Activated CD8-positive, alpha-beta memory T cell treated with anti-CD3 and anti-CD28 coated beads, Interleukin-2, amount 50 U/mL, for 24 hours (primary cell): ENCODE results near the gene COL11A2.

Source experiments
- DNase-seq: peaks from one replicate; pipeline ENCODE4 v3.0.0-alpha.2; 2020; ENCODE audit errors: extremely low read depth

The COL11A2 gene

DNA sequence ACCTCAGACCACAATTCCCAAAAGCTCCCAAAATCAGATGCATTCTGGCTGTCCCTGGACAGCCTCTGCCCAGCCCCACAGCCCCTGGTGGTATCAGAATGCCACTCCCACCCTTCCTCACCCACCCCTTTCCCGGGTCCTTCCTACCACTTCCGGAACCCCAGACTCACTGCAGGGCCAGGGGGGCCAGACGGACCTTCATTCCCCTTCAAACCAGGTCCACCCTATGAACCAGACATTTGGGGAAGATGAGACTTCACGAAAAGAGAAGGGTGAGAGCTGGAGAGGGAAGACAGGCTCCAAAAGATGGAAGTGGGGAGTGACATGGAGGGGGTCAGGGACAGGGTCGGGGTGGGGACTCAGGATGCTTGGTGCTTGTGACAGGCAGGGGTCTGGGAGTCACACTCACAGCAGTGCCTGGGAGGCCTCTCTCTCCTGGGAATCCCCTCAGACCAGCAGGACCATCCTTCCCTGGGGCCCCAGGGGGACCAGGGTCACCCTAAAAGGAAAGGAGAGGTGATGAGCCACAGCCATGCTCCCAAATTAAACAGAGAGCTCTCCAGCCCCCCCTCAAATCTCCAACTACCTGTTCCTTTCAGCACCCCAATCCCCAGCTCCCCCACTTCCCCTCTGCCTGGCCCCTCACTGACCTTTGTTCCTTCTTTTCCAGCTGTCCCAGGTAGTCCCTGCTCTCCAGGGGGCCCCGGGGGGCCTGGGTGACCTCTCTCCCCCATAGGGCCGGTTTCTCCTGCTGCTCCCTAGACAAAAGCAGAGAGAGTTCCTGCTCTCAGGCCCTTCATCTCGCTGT, 20.2 kb downstream of the COL11A2 start:
- no peak for DNase-seq

DNA sequence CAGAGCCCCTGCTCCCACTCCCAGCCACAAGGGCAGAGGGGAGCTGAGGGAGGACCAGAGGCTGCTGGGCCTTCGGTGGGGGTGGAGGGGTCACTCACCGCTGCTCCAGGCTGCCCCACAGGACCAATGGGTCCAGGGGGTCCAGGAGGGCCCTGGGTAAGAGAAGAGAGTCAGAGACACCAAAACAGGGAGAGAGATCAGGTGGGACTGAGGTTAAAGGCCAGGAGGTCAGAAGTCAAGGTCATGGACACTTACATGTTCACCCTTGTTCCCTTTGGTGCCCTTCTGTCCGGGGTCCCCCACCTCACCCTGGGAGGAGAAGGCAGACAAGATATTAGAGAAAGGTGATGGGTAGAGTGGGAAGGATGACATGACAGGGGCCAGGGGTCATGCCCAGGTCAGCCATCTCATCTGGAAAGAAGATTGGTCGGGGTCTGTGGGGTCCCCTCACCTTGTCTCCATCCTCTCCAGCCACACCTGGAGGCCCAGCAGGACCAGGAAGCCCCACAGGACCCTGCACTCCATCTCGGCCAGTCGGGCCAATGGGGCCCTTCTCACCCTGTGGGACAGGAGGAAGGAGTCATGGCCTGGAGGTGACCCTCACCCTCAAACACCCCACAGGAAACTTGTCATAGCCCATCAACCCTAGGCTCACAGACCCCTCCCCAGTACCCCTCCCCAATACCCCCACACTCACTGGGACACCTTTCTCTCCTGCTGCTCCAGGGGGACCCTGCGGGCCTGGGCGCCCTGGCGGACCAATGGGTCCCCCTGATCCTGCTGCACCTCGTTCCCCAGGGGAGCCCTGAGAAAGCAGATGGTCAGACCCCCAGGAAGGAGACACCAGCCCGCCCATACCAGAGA, 21.0 kb downstream of the COL11A2 start:
- no peak for DNase-seq

DNA sequence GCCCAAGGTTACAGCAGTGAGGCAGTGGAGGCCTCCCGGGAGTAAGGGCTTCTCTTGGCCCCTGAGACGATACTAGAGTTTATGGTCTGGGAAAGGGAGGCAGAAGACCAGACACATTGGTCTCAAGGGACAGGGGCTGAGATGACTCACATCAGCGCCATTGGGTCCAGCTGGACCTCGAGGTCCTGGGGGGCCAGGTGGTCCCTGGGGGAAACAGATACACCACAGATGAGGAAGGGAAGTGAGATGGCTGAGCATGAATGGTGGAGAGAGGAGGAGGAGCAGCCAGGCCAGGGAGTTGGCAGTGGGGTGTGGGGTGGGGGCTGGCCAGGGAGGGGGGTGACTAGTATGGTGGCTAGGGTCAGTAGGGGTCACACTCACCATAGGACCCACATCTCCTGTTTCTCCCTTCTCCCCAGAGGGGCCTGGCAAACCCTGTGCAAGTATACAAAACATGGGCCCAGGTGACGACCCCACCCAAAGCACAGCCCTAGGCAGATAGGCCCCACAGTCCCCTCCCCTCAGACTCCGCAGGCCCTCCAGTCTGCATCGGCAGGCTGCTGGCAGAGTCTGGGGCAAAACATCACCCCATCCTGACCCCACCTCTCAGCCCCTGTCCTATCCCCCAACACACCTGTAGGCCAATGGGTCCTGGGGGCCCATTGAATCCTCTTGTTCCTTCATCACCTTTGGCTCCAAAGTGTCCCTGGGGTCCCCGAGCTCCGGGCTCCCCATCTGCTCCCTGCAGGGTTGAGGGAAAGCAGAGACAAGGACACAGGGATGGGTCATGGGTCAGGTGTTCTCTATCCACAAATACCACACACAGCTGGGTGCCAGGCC, 21.9 kb downstream of the COL11A2 start:
- no peak for DNase-seq

DNA sequence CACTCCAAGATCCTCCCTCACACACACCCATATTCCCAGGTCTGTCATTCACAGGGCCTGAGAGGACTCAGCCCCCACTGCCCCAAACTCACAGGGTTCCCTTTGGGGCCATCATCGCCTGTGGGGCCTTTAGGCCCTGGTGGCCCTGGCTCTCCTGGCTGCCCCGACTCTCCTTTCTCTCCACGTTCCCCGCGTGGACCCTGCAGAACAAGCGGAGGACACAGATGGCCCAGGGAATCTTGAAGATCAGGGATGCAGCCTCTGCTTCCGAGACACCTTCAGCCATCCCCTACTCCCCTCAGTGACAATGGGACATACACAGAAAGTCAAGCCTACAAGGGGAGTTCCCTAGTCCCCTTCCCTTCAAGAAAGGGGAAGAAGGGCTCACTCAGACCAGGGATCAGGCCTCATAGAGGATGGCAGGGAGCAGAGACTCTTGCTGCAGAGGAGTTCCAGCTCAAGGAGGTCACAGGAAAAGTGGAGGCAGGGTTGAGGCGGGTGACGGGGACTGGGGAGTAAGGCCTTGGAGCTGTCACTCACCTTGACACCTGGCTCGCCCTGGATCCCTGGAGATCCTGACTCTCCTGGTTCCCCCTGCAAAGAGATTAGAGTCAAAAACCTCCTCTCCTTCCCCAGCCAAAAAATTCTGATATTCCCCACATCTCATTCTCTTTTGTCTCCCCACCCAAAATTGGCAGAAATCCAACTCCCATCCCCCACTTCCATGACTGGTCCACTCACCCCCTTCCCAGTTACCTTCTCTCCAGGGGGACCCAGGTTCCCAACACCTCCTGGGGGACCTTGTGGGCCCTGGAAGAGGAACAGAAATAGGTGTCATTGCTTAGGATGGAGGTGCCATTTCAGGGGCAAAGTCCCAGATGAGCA, 22.7 kb downstream of the COL11A2 start:
- no peak for DNase-seq

DNA sequence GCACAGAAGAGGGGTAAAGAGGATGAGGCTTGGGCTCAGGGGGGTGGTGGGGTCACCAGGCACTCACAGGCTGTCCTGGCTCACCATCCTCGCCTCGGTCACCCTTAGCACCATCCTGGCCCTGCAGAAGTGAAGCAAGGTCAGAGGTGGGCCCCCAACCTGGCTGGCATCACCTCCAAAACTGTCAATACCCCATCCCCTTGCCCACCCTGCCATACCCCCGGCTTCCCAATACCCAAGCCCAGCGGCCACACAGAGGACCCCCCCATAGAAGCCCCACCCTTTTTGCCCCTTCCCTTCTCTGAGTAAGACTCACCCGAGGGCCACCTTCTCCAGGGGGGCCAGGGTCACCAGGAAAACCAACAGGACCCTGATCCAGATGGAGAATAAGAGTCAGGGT, 23.6 kb downstream of the COL11A2 start:
- DNase-seq, result no peak

DNA sequence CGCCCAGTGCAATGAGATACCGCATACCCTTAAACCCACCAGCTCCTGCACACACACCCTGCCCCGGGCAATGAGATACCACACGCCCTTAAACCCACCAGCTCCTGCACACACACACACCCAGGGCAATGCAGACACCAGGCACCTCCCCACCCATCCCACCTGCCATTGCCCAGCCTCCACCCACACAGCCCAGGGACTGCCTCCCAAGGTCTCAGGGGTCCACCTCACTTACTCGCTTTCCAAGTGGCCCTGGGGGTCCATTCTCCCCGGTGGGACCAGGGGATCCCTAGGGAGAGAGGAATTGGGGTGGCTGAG, 24.0 kb downstream of the COL11A2 start:
- DNase-seq, result no peak

DNA sequence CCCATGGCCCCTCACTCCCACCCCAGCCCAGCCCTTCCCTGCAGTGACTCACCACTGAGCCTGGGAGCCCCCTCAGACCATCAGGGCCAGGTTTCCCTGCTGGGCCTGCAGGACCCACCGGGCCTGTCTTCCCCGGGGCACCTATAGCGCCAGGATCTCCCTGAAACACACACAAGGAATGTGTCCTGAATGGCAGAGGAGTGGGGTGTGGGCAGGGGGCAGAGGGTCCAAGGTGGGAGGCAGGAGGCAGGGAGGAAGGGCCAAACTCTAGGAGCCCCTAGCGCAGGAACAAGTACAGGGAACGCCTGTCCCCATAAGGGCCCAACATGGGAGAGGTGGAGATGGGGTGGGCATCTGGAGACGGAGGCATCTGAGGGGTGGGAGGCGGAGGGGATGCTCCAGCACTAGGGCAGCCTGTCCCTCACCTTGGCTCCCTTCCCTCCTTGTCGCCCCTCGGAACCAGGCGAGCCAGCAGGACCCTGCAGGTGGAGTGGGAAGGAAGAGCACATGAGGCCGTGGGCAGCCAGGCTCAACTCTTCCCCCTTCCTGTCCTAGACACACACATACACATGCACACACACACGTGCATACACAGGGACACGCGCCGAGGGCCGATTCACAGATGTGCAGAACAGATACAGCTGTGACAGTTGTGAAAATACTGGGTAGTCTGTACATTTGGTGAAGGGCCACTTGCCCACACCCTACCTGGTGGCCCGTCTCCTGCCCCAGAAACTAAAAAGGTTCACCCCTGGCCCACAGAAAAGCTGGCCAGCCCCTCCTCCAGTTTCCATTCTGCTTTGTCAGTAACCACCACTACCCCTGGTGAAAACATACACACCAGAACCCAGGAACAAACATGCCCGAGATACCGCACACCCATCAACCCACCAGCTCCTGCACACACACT, 24.6 kb downstream of the COL11A2 start:
- DNase-seq, result no peak

DNA sequence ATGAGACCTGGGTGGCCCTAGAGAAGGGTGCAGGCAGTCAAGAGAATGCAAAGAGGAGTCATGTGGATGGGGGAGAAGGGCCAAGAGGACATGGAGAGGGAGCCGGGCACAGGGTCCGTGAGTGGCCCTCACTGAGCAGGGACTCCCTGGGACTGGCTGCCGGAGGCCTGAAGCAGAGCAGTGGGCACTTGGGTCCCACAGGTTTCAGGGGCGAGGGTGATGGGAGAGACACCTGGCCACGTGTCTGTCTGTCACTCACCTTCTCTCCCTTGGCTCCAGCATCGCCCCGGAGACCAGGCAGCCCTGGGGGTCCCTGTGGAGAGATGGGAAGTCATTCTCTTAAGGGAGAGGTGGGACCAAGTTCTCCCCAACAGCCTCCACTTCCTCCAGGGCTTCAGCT, 25.5 kb downstream of the COL11A2 start:
- no peak for DNase-seq

DNA sequence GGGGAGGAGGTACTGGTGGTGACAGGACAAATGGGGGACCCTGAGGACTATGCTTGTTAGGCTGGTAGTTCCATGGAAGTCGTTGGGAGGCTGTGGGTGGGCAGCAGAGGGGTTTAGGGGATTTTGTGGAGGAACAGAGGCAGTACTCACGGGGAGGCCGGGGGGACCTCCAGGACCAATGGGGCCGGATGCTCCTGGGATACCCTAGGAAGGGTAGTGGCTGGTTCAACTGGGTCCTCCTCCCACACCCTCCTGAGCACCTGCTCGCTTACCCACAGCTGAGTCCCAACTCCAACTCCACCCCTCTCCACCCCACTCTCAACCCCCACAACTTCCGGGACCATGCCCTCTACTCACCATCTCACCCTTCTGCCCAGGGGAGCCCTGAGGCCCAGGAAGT, 25.9 kb downstream of the COL11A2 start:
- no peak for DNase-seq

DNA sequence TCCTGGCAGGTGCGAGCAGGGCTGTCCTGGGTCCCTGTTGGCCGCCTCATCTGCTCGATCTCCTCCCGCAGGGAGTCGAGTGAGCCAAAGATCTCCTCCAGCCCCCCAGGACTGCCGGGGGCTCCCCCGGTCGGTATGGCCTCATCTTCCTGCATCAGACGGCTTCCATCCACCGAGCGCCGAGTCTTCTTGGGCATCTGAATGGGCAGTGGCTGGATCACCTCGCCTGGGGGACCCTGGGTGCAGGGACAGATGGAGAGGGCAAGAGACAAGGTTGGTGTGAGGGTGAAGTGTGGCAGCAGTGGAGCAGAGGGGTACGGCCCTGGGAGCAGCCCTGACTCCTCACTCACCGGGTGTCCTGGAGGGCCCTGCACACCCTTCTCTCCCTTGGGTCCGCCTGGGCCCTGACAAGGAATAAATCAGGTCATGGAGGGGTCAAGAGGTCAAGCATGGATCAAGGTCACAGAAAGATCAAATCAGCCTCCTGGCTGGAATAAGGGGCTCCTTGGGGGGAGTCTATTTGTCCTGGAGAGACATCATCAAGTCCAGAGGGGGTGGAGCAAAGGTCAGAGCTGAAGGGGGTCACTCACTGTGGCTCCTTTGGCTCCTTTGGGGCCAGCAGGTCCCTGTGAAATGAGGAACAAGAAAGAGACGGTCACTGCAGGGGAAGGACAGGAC, 26.5 kb downstream of the COL11A2 start:
- no peak for DNase-seq

DNA sequence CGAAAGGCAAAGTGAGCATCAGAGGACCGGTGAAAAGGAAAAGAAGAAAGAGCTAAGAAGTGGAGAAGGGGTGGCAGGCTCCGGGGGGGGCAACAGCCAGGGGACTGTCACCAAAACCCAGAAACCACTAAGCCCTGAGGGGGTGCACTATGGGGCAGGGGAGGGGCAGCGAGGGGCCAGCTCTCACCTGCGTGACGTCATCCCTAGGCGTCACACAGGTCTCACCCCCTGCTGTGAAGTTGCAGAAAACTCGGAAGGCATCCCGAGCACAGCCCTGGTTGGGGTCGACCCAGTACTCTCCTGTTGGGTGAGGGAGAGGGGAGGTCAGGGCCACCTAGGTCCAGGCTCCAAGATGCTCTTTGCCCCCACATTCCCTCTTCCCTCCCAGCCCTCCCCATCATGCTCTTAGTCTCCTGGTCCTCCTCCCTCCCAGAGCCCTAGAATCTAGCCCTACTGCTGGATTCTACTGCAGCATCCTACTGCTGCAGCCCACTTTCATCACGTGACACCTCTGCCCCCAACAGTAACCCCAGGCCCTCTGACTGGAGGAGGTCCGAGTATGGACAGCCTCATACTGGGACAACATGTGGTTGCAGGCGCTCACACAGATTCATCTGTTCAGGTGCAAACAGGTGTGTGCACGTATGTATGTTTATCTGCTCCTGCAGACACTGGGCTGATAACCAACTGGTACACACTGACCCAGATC, 27.4 kb downstream of the COL11A2 start:
- DNase-seq, result no peak

DNA sequence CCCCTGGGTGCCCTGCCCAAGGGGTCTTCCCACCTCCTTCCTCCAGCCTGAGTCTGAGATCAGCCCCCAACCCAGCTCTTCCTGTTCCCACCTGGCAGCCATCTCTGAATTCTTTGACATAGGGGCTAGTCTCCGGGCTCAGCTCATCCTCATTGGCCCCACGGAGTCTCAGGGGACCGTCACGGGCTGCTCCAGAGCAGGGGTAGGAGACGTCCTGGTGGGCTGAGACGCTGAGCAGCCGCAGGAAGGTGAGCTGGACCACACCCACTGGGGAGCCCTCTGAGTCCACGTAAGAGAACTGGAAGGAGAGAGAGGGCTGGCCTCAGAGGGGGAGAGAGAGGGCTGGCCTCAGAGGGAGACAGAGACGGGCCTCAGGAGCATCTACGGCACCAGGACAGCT, 28.1 kb downstream of the COL11A2 start:
- DNase-seq, result no peak

DNA sequence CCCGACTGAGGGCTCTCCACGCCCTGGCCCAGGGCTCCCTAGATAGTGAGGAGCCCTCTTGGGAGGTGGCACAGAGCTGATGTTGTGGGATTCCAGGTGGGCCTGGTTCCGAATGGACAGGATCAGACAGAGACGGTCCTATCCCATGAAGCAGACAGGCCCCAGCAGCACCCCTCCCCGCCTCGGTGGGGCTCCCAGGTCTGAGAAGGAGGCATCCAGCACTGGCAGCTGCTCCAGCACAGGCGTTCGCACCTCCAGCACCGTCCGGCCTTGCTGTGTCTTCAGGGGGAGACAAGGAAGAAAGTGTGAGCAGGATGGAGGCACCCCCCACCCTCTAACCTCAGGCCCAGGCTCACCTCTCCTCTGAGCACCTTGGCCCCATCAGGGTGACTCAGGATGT, 28.7 kb downstream of the COL11A2 start:
- no peak for DNase-seq

DNA sequence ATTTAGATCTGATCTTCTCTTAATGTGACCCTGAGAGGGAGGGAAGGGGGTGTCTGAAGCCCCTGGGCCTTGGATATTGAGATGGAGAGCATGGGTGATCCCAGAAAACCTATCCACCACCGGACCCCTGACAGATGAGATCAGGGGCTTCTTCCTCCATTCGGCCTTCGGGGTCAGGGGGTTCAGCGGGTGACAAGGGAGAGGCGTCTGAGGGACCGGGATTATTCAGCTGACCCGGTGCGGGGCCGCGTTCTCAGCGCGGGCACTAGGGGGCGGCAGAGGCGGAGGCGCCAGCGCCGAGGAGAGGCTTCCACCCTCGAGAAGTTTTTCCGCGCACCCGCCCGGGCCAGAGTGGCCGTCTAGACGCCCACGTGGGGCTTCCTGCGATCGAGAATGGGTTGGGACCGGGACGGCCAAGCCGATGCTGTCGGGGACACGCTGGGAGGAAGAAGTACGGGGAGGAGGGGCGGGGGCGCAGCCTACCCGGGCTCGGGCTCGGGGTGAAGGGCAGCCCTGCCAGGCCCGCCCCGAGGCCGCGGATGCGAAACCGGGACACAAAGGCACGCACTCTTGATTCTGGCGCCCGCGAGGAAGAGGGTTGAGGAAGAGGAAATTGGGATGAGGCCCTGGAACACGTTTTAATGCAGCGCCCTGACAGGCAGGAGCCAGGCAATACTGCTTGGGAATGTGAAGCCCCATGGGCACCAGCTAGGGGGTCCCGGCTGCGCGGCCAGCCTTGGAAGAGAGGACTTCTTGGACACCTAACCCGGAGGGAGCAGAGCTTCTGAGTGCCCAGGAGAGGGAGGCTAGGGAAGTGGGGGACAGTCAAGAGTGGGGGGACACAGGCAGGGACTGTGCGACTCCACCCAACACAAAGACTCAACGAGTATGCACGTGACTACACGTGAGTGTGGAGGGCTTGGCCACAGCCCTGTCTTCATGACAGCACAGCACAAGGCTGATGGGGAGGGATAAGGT, 30.6 kb downstream of the COL11A2 start:
- DNase-seq, result peak; percentile 31

DNA sequence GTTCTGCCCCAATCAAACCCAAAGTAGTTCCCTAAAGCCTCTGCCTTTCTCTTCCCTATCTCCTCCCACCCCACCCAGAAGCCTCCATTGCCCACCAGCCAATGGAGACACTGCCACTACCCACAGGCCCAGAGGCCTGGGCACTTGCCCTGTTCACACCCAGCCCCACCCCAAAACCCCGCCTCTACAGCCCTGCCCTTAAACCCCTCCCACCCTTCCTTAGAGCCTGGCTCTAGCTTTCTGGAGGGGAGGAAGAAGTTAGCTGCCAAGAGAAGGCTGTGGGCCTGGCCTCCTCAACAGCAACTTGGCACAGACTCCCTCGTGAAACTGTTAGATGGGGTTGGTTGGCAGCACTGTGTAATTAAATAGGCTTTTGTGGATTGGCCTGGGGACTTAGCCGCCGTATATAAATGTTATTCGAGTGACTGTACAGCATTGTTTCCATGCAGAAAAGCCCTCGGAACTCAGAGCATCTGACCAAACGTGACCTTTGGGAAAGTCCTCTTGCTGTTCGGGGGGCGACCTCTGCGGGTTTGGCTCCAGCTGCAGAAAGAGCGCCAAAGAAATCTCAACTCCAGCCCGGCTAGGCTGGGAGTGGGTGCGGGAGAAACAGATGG, 31.4 kb downstream of the COL11A2 start:
- DNase-seq, result no peak

DNA sequence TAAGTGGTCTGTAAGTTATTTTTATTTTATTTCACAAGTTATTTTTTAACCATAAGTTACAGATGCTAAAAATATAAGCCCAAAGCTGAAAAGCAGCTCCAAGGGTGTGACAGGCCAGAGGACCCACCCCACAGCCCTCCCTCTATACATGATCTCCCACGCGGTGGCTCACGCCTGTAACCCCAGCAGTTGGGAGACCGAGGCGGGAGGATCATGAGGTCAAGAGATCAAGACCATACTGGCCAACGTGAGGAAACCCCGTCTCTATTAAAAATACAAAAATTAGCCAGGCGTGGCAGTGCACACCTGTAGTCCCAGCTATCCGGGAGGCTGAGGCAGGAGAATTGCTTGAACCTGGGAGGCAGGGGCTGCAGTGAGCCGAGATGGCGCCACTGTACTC, 32.2 kb downstream of the COL11A2 start:
- no peak for DNase-seq

DNA sequence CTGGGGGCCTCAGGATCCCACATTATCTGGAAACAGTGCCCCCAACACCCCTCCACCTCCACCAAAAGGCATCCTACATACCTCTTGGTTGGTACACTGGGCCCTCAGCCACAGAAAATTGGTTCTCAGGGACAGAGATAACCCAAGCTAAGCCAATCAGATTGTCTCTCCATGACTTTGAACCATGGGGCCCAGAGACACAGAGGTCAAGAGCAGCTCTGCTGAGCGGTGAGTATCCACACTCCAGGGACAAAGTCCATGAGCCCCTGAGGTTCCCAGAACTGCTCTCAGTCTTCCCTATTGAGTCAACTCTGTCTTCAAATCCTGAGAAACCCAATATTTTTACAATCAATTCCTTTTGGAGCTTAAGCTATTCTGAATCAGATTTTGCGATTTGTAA, 35.3 kb downstream of the COL11A2 start:
- DNase-seq, result no peak
